H1 (cell line): ENCODE data around the gene FLT1.

Experiments used
- CBX8 ChIP-seq: fragments of 300-800, 300-1000 bp; sonication (generic); IDR thresholded peaks from 2 replicates; pipeline ENCODE4 v1.7.1; 2016; ENCODE audit warnings: low read depth, low read length, borderline replicate concordance
- CEBPB ChIP-seq: IDR thresholded peaks from 2 replicates; pipeline ENCODE4 v1.6.1; 2012; ENCODE audit warnings: low read depth, low read length
- CHD1 ChIP-seq: IDR thresholded peaks from 2 replicates; pipeline ENCODE4 v1.6.1; 2012; ENCODE audit warnings: low read depth, low read length, improper control_type of control experiment
- CTBP2 ChIP-seq: IDR thresholded peaks from 2 replicates; pipeline ENCODE4 v1.7.0; 2011; ENCODE audit warnings: borderline replicate concordance, mild to moderate bottlenecking, moderate library complexity, mixed read lengths, low read length; ENCODE audit not compliant: insufficient read depth, insufficient read length
- EGR1 ChIP-seq: IDR thresholded peaks from 2 replicates; pipeline ENCODE4 v1.6.1; 2011; ENCODE audit warnings: low read depth, low read length, borderline replicate concordance
- EZH2 ChIP-seq: fragments of 200-600 bp; sonication (generic); IDR thresholded peaks from 2 replicates; pipeline ENCODE4 v1.7.1; 2012; ENCODE audit warnings: low read depth, mild to moderate bottlenecking, moderate library complexity, low read length, inconsistent platforms; ENCODE audit not compliant: severe bottlenecking
- HDAC6 ChIP-seq: IDR thresholded peaks from one replicate; pipeline ENCODE4 v1.7.1; 2012; ENCODE audit warnings: low read depth, mild to moderate bottlenecking, inconsistent platforms, low read length, moderate library complexity
- POLR2A ChIP-seq, 2 experiments: IDR thresholded peaks; 1 replicate in 1 of 2; 2 replicates in 1 of 2; pipeline ENCODE4 v1.6.1; 2011; ENCODE audit warnings: low read depth in 2 of 2, low read length in 2 of 2, mild to moderate bottlenecking in 2 of 2; ENCODE audit errors: control extremely low read depth in 1 of 2
- POLR2AphosphoS5 ChIP-seq: IDR thresholded peaks from 2 replicates; pipeline ENCODE4 v1.6.1; 2011; ENCODE audit warnings: low read depth, low read length
- SIN3A ChIP-seq, 2 experiments: IDR thresholded peaks in 1 of 2; conservative IDR thresholded peaks in 1 of 2; 2 replicates each; pipeline ENCODE4 v1.6.1; 2011 to 2012; ENCODE audit warnings: low read length in 2 of 2, improper control_type of control experiment in 1 of 2, low read depth in 1 of 2, mild to moderate bottlenecking in 1 of 2
- SUZ12 ChIP-seq: fragments of 200-600 bp; sonication (generic); IDR thresholded peaks from 2 replicates; pipeline ENCODE4 v1.6.1; 2012; ENCODE audit warnings: mild to moderate bottlenecking, inconsistent platforms, low read length, moderate library complexity, mixed read lengths
- TCF12 ChIP-seq: IDR thresholded peaks from 2 replicates; pipeline ENCODE4 v1.6.1; 2011; ENCODE audit warnings: low read depth, mild to moderate bottlenecking, low read length
- TF ChIP-seq, protein P1 (sequence below), 3 experiments: IDR thresholded peaks; 1 replicate in 2 of 3; 2 replicates in 1 of 3; pipeline versions ENCODE4 v1.5.1 to v1.6.1; 2011; ENCODE audit warnings: low read length in 3 of 3, mild to moderate bottlenecking in 3 of 3, inconsistent platforms in 2 of 3, low read depth in 1 of 3, moderate library complexity in 1 of 3; ENCODE audit not compliant: insufficient read depth in 1 of 3; ENCODE audit errors: control extremely low read depth in 1 of 3
- TF ChIP-seq, protein P2 (sequence below): IDR thresholded peaks from 2 replicates; pipeline ENCODE4 v1.6.1; 2012; ENCODE audit warnings: low read length, inconsistent platforms

DNA sequence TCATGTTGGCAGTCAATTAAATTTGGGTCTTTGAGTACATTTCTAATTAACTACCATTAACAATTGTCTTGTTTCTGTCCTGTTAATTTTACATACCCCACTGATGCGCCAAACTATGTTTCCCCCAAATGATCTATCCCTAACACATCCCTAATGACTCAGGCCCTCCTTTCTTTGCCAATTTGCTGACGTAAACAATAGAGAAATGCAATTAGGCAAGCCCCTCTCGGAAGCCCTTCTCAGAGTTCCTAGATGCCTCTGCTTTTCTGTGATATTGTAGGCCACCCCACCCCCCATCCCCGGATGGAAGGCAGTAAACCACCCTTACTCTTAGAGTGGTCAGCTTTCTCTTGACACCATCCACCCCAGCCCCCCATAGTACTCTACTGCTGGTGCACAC is 74.2 kb downstream of the FLT1 start:
- no peak for TF ChIP-seq EZH2
- TF ChIP-seq POLR2AphosphoS5 = no peak
- TF ChIP-seq, protein P1, sequence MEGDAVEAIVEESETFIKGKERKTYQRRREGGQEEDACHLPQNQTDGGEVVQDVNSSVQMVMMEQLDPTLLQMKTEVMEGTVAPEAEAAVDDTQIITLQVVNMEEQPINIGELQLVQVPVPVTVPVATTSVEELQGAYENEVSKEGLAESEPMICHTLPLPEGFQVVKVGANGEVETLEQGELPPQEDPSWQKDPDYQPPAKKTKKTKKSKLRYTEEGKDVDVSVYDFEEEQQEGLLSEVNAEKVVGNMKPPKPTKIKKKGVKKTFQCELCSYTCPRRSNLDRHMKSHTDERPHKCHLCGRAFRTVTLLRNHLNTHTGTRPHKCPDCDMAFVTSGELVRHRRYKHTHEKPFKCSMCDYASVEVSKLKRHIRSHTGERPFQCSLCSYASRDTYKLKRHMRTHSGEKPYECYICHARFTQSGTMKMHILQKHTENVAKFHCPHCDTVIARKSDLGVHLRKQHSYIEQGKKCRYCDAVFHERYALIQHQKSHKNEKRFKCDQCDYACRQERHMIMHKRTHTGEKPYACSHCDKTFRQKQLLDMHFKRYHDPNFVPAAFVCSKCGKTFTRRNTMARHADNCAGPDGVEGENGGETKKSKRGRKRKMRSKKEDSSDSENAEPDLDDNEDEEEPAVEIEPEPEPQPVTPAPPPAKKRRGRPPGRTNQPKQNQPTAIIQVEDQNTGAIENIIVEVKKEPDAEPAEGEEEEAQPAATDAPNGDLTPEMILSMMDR (IDR thresholded peaks at IDR 0.05; ENCODE audit: control extremely low read depth in 1 of 3, insufficient read depth in 1 of 3, low read depth in 1 of 3, low read length in 3 of 3) = no peak
- TF ChIP-seq EGR1 = no peak
- no peak for TF ChIP-seq HDAC6
- TF ChIP-seq CHD1 = no peak
- TF ChIP-seq, protein P2, sequence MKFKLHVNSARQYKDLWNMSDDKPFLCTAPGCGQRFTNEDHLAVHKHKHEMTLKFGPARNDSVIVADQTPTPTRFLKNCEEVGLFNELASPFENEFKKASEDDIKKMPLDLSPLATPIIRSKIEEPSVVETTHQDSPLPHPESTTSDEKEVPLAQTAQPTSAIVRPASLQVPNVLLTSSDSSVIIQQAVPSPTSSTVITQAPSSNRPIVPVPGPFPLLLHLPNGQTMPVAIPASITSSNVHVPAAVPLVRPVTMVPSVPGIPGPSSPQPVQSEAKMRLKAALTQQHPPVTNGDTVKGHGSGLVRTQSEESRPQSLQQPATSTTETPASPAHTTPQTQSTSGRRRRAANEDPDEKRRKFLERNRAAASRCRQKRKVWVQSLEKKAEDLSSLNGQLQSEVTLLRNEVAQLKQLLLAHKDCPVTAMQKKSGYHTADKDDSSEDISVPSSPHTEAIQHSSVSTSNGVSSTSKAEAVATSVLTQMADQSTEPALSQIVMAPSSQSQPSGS = no peak
- no peak for TF ChIP-seq SIN3A (conservative IDR thresholded peaks at IDR 0.05 in 1 of 2, IDR thresholded peaks at IDR 0.05 in 1 of 2; ENCODE audit: low read depth in 1 of 2, low read length in 2 of 2)
- no peak for TF ChIP-seq CTBP2
- no peak for TF ChIP-seq TCF12
- TF ChIP-seq CEBPB = no peak
- TF ChIP-seq CBX8 = no peak
- no peak for TF ChIP-seq SUZ12
- TF ChIP-seq POLR2A (IDR thresholded peaks at IDR 0.05; ENCODE audit: control extremely low read depth in 1 of 2, low read depth in 2 of 2, low read length in 2 of 2) = no peak
